DND-41 (cell line): ENCODE measurements around the gene ACOT13.

Experiments
- EZH2 ChIP-seq: IDR thresholded peaks from 3 replicates; pipeline ENCODE4 v1.6.1; 2012; ENCODE audit warnings: borderline replicate concordance, low read depth, mild to moderate bottlenecking, moderate library complexity, low read length, inconsistent platforms; ENCODE audit not compliant: severe bottlenecking
- TF ChIP-seq, protein P1 (sequence below): IDR thresholded peaks from 2 replicates; pipeline ENCODE4 v1.5.1; 2012; ENCODE audit warnings: borderline replicate concordance, low read length, moderate library complexity, mild to moderate bottlenecking; ENCODE audit not compliant: poor library complexity, severe bottlenecking; ENCODE audit errors: extremely low read depth

DNA sequence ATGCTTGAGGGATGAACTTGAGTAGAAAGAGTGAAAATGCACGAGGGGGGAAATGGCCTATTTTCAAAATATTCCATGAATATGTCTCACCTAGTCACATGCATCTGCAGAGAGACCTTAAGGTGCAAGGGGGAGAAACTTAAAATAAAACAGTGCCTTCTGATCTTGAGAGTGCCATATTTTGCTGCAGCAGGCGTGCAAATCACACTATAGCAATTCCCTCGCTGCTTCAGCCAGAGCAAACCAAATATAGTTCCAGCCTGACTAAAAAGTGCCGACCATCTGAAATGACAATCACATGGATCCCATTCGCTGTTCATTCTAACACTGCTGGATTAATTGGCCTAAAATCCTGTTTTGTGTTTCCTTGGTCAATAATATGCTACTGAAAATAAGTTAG lies 47.2 kb upstream of the ACOT13 start:
- TF ChIP-seq, protein P1, sequence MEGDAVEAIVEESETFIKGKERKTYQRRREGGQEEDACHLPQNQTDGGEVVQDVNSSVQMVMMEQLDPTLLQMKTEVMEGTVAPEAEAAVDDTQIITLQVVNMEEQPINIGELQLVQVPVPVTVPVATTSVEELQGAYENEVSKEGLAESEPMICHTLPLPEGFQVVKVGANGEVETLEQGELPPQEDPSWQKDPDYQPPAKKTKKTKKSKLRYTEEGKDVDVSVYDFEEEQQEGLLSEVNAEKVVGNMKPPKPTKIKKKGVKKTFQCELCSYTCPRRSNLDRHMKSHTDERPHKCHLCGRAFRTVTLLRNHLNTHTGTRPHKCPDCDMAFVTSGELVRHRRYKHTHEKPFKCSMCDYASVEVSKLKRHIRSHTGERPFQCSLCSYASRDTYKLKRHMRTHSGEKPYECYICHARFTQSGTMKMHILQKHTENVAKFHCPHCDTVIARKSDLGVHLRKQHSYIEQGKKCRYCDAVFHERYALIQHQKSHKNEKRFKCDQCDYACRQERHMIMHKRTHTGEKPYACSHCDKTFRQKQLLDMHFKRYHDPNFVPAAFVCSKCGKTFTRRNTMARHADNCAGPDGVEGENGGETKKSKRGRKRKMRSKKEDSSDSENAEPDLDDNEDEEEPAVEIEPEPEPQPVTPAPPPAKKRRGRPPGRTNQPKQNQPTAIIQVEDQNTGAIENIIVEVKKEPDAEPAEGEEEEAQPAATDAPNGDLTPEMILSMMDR, result no peak
- no peak for TF ChIP-seq EZH2
